NCI-H1417 treated with DMSO at 0.1 percent for 48 hours (cell line): ENCODE data around the gene RANBP3L.

Source experiments
- DNase-seq: peaks from one replicate; lab custom pipeline; 2025; lab: John Stamatoyannopoulos, UW

Gene RANBP3L

GRCh38 chr5:36243653-36244052 lies 58.0 kb downstream of the RANBP3L start:
- no peak for DNase-seq

GRCh38 chr5:36242534-36243485 lies 58.9 kb downstream of the RANBP3L start:
- no peak for DNase-seq

- peak; percentile 83 for DNase-seq
Measured at GRCh38 chr5:36241631-36242533, 59.8 kb downstream of the RANBP3L start, which contains the start of gene NADK2. Gene NADK2 (minus strand): TSS chr5:36241925. CDS start chr5:36241798, 127 bp downstream.

- no peak for DNase-seq
Measured at GRCh38 chr5:36240779-36241630, 60.7 kb downstream of the RANBP3L start.

GRCh38 chr5:36239370-36240293 lies 62.1 kb downstream of the RANBP3L start:
- DNase-seq = no peak

GRCh38 chr5:36238502-36239295 lies 63.0 kb downstream of the RANBP3L start:
- DNase-seq = no peak

GRCh38 chr5:36237751-36238150 lies 64.0 kb downstream of the RANBP3L start:
- DNase-seq = no peak

GRCh38 chr5:36236801-36237200 lies 64.9 kb downstream of the RANBP3L start:
- no peak for DNase-seq

GRCh38 chr5:36232533-36232932 lies 69.2 kb downstream of the RANBP3L start:
- DNase-seq = no peak

- no peak for DNase-seq
Measured at GRCh38 chr5:36230151-36230790, 71.4 kb downstream of the RANBP3L start.

- no peak for DNase-seq
Measured at GRCh38 chr5:36228505-36228904, 73.2 kb downstream of the RANBP3L start.

- no peak for DNase-seq
Measured at GRCh38 chr5:36227046-36227445, 74.7 kb downstream of the RANBP3L start.

GRCh38 chr5:36222620-36223019 lies 79.1 kb downstream of the RANBP3L start:
- no peak for DNase-seq

GRCh38 chr5:36217988-36218387 lies 83.7 kb downstream of the RANBP3L start:
- DNase-seq = no peak

- no peak for DNase-seq
Measured at GRCh38 chr5:36217567-36217966, 84.1 kb downstream of the RANBP3L start.

- no peak for DNase-seq
Measured at GRCh38 chr5:36215910-36216309, 85.8 kb downstream of the RANBP3L start.

- no peak for DNase-seq
Measured at GRCh38 chr5:36214436-36214835, 87.3 kb downstream of the RANBP3L start.

- no peak for DNase-seq
Measured at GRCh38 chr5:36209664-36210063, 92.0 kb downstream of the RANBP3L start.

GRCh38 chr5:36208786-36209185 lies 92.9 kb downstream of the RANBP3L start:
- no peak for DNase-seq
